Measurements from ENCODE around the gene INSC.

GRCh38 chr11:15190611-15191010 is 75.9 kb downstream of the INSC start:
- TF ChIP-seq POLR2A (IDR thresholded peaks at IDR 0.05) = no peak
- TF ChIP-seq CTCF (IDR thresholded peaks at IDR 0.05) = no peak

Data from heart left ventricle (tissue), 13 donors.